Activated CD8-positive, alpha-beta memory T cell treated with anti-CD3 and anti-CD28 coated beads, Interleukin-2, amount 10 ng/mL, durations not matched to agents 7 days and 5 days (primary cell): Measurements from ENCODE around the gene CCDC68. TPM values are rescaled to one million over a fixed set of nuclear protein-coding genes. Genes with fewer than 3 reads are reported as not detected.

ENCODE experiments used
- ATAC-seq: fragments of 150-1000 bp; cut with Tn5 transposase; one replicate; pipeline ENCODE4 v1.10.0; 2021; ENCODE audit warnings: moderate library complexity
- CTCF ChIA-PET: fragments of 350-600 bp; sonication (Branson Sonifier 250); formaldehyde crosslinking; loops from one replicate; lab custom pipeline; 2021; ENCODE audit warnings: antibody characterized with exemption; lab: Charles Lee
- DNase-seq: peaks from one replicate; pipeline ENCODE4 v3.0.0-alpha.2; 2020
- H3K27ac Mint-ChIP-seq: one replicate; pipeline ENCODE4 v1.8.0; 2021; ENCODE audit warnings: mild to moderate bottlenecking, mixed read lengths
- H3K27me3 Mint-ChIP-seq: one replicate; pipeline ENCODE4 v1.8.0; 2021; ENCODE audit warnings: mixed read lengths
- H3K36me3 Mint-ChIP-seq: one replicate; pipeline ENCODE4 v1.8.0; 2021; ENCODE audit warnings: mild to moderate bottlenecking, mixed read lengths
- H3K4me1 Mint-ChIP-seq: one replicate; pipeline ENCODE4 v1.8.0; 2021; ENCODE audit warnings: mixed read lengths
- H3K4me3 Mint-ChIP-seq: one replicate; pipeline ENCODE4 v1.8.0; 2021; ENCODE audit warnings: mild to moderate bottlenecking, moderate library complexity, mixed read lengths
- H3K9me3 Mint-ChIP-seq: one replicate; pipeline ENCODE4 v1.8.0; 2022; ENCODE audit warnings: low read depth, mixed read lengths
- total RNA-seq, 2 experiments: library from RNA; stranded (reverse); gene quantifications; one replicate each; pipeline ENCODE4 v1.2.3, GENCODE V29; 2021

The CCDC68 gene
- total RNA-seq, 2 experiments from 2014 or later, result not detected

- no peak overlapping the region for H3K4me3 Mint-ChIP-seq
- H3K27me3 Mint-ChIP-seq, result no peaks in the 10 kb centered on the region
- no peak for ATAC-seq
- H3K4me1 Mint-ChIP-seq, result no peaks in the 10 kb centered on the region
- no peaks in the 10 kb centered on the region for H3K36me3 Mint-ChIP-seq
- CTCF ChIA-PET, result no interaction called here
- no peak for DNase-seq
- no peak overlapping the region for H3K27ac Mint-ChIP-seq
- H3K9me3 Mint-ChIP-seq, result no peaks in the 10 kb centered on the region
These were observed 59.0 kb downstream of the CCDC68 start for GRCh38 chr18:54900290-54900689.

DNA sequence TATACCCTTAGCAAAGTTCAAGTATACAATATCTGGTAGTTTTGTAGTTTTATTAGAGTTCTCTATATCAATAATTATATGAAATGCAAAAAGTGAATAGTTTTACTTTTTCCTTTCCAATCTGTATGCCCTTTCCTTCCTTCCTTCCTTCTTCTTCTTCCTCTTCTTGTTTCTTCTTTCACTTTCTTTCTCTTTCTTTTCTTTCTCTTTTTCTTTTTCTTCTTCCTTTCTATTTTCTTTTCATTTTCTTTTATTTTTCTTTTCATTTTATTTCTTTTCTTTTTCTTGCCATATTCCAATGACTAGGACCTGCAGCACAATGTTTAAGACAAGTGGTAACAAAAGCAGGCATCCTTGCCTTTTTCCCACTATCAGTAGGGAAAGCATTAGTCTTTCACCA, 59.8 kb downstream of the CCDC68 start:
- peaks cover 2% of the 10 kb centered on the region for H3K27me3 Mint-ChIP-seq
- CTCF ChIA-PET, result interaction anchor here (0.6 kb wide), 1 partner anchor 84 kb away, joined by 3 read pairs; no protein-coding TSS in a partner anchor

GRCh38 chr18:54888933-54889332, 70.3 kb downstream of the CCDC68 start:
- CTCF ChIA-PET, result no interaction called here

More for the DNA sequence above, 59.8 kb downstream of the CCDC68 start:
- H3K4me1 Mint-ChIP-seq, result no peaks in the 10 kb centered on the region
- H3K36me3 Mint-ChIP-seq, result no peaks in the 10 kb centered on the region
- no peaks in the 10 kb centered on the region for H3K9me3 Mint-ChIP-seq
- H3K4me3 Mint-ChIP-seq, result no peak overlapping the region
- ATAC-seq, result no peak
- H3K27ac Mint-ChIP-seq, result no peak overlapping the region
- no peak for DNase-seq

GRCh38 chr18:54888378-54888777, 70.9 kb downstream of the CCDC68 start:
- no peaks in the 10 kb centered on the region for H3K9me3 Mint-ChIP-seq
- H3K4me3 Mint-ChIP-seq, result no peak overlapping the region
- H3K4me1 Mint-ChIP-seq, result no peaks in the 10 kb centered on the region
- DNase-seq (no peak), ATAC-seq (no peak)
- H3K36me3 Mint-ChIP-seq, result no peaks in the 10 kb centered on the region
- H3K27ac Mint-ChIP-seq, result no peak overlapping the region
- H3K27me3 Mint-ChIP-seq, result no peaks in the 10 kb centered on the region
- CTCF ChIA-PET, result no interaction called here

More at GRCh38 chr18:54888933-54889332, 70.3 kb downstream of the CCDC68 start:
- Mint-ChIP-seq H3K4me3 (no peak overlapping the region), H3K27ac (no peak overlapping the region), H3K36me3 (no peaks in the 10 kb centered on the region), H3K4me1 (no peaks in the 10 kb centered on the region), H3K9me3 (no peaks in the 10 kb centered on the region), H3K27me3 (no peaks in the 10 kb centered on the region)
- ATAC-seq (no peak), DNase-seq (no peak)

- DNase-seq (no peak), ATAC-seq (no peak)
- no peak overlapping the region for H3K27ac Mint-ChIP-seq
- CTCF ChIA-PET, result interaction anchor here (0.9 kb wide), 1 partner anchor 9 kb away, joined by 3 read pairs; no protein-coding TSS in a partner anchor
- no peaks in the 10 kb centered on the region for H3K4me1 Mint-ChIP-seq
- no peaks in the 10 kb centered on the region for H3K9me3 Mint-ChIP-seq
- no peaks in the 10 kb centered on the region for H3K36me3 Mint-ChIP-seq
- no peak overlapping the region for H3K4me3 Mint-ChIP-seq
- H3K27me3 Mint-ChIP-seq, result no peaks in the 10 kb centered on the region
These were observed 75.3 kb downstream of the CCDC68 start for GRCh38 chr18:54883816-54884604.

GRCh38 chr18:54882318-54882717, 76.9 kb downstream of the CCDC68 start:
- Mint-ChIP-seq H3K27me3 (no peaks in the 10 kb centered on the region), H3K36me3 (no peaks in the 10 kb centered on the region), H3K27ac (no peak overlapping the region), H3K4me1 (no peaks in the 10 kb centered on the region), H3K9me3 (no peaks in the 10 kb centered on the region), H3K4me3 (no peak overlapping the region)
- DNase-seq, result no peak
- CTCF ChIA-PET, result no interaction called here
- ATAC-seq, result no peak

GRCh38 chr18:54881229-54881768, 78.0 kb downstream of the CCDC68 start:
- H3K9me3 Mint-ChIP-seq, result no peaks in the 10 kb centered on the region
- CTCF ChIA-PET, result no interaction called here
- H3K27me3 Mint-ChIP-seq, result no peaks in the 10 kb centered on the region
- no peak overlapping the region for H3K4me3 Mint-ChIP-seq
- no peak for DNase-seq
- no peak overlapping the region for H3K27ac Mint-ChIP-seq
- no peaks in the 10 kb centered on the region for H3K4me1 Mint-ChIP-seq
- ATAC-seq, result no peak
- no peaks in the 10 kb centered on the region for H3K36me3 Mint-ChIP-seq

- Mint-ChIP-seq H3K36me3 (no peaks in the 10 kb centered on the region), H3K27ac (no peak overlapping the region), H3K9me3 (no peaks in the 10 kb centered on the region), H3K4me3 (no peak overlapping the region), H3K4me1 (no peaks in the 10 kb centered on the region), H3K27me3 (no peaks in the 10 kb centered on the region)
- DNase-seq (no peak), ATAC-seq (no peak)
- CTCF ChIA-PET, result no interaction called here
These were observed 78.7 kb downstream of the CCDC68 start for GRCh38 chr18:54880395-54881105.

DNA sequence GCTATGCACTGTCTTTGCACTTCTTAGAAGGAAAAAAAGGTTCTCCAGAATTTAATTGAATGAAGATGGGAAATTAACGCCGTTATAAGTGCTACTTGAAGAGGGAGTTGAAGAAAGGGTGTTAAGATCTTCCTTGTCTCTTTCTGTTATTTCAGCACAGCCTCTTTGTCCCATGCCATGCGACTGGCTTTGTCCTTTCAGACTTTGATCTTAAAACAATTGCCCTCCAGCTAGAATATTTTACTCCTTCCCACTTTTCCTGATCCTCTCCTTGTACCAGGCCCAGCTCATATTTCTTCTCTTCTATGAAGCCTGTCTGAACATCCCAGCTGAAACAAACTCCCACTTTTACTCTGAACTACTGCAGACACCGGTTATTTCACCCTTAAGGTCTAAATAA, 79.6 kb downstream of the CCDC68 start:
- H3K4me3 Mint-ChIP-seq, result no peak overlapping the region
- H3K27me3 Mint-ChIP-seq, result no peaks in the 10 kb centered on the region
- no peak for DNase-seq
- CTCF ChIA-PET, result no interaction called here
- H3K27ac Mint-ChIP-seq, result no peak overlapping the region
- H3K36me3 Mint-ChIP-seq, result no peaks in the 10 kb centered on the region
- no peaks in the 10 kb centered on the region for H3K4me1 Mint-ChIP-seq
- no peak for ATAC-seq
- H3K9me3 Mint-ChIP-seq, result no peaks in the 10 kb centered on the region

DNA sequence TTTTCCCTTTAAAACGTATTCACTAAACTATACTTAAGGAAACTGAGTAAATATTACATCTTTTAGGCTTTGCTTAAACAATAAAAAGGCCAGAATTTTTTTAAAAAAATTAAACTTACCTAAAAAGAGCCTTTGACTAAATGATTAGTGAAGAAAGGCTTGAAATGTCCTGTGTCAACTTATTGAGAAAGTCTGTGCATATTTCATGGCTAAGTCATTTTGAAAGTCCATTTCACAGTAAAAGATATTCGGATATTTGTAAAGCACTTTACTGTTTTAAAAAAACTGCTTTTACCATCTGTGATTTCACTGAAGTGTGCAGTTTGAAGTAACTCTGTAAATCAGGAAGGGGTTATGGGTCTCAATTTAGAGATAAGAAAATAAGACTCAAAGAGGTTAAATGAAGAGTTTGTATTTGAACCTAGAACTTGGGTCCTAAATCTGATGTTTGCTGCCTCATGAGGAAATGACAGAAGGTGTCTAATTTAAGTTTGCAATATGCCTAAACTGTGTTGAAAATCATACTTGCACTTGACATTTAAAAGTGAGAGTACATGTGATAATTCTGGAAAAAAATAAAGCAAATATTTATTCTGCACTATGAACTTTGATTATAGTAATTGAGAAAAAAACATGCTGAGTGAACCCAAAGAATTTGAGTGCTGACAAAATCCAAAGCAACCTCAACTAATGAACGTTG, 80.5 kb downstream of the CCDC68 start:
- Mint-ChIP-seq H3K4me3 (no peak overlapping the region), H3K4me1 (no peaks in the 10 kb centered on the region), H3K27ac (no peak overlapping the region), H3K9me3 (no peaks in the 10 kb centered on the region), H3K27me3 (no peaks in the 10 kb centered on the region), H3K36me3 (no peaks in the 10 kb centered on the region)
- CTCF ChIA-PET, result no interaction called here
- DNase-seq, result no peak
- ATAC-seq, result no peak

- H3K27me3 Mint-ChIP-seq, result no peaks in the 10 kb centered on the region
- DNase-seq (no peak), ATAC-seq (no peak)
- CTCF ChIA-PET, result no interaction called here
- H3K4me1 Mint-ChIP-seq, result peaks cover 2% of the 10 kb centered on the region
- H3K9me3 Mint-ChIP-seq, result no peaks in the 10 kb centered on the region
- H3K4me3 Mint-ChIP-seq, result no peak overlapping the region
- no peak overlapping the region for H3K27ac Mint-ChIP-seq
- no peaks in the 10 kb centered on the region for H3K36me3 Mint-ChIP-seq
These were observed 81.1 kb downstream of the CCDC68 start for GRCh38 chr18:54878159-54878622.

- Mint-ChIP-seq H3K36me3 (no peaks in the 10 kb centered on the region), H3K27me3 (no peaks in the 10 kb centered on the region), H3K4me1 (peaks cover 7% of the 10 kb centered on the region), H3K9me3 (no peaks in the 10 kb centered on the region), H3K4me3 (no peak overlapping the region), H3K27ac (no peak overlapping the region)
- CTCF ChIA-PET, result no interaction called here
- DNase-seq (no peak), ATAC-seq (no peak)
These were observed 82.2 kb downstream of the CCDC68 start for GRCh38 chr18:54877076-54877475.

DNA sequence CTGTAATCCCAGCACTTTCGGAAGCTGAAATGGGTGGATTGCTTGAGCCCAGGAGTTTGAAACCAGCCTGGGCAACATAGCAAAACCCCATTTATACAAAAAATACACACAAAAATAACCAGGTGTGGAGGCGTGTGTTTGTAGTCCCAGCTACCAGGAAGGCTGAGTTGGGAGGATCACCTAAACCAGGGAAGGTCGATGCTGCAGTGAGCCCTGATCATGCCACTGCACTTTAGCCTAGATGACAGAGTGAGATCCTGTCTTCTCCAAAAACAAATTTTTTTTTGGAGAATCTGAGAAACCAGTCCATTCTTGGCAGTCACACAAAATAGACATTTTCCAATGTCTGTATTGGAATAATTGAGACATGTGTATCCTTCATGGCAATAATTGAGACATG, 84.2 kb downstream of the CCDC68 start:
- Mint-ChIP-seq H3K27ac (no peak overlapping the region), H3K4me1 (peaks cover 7% of the 10 kb centered on the region), H3K9me3 (no peaks in the 10 kb centered on the region), H3K36me3 (no peaks in the 10 kb centered on the region), H3K27me3 (no peaks in the 10 kb centered on the region), H3K4me3 (no peak overlapping the region)
- CTCF ChIA-PET, result interaction anchor here (1.1 kb wide), 1 partner anchor 9 kb away, joined by 3 read pairs; no protein-coding TSS in a partner anchor
- no peak for DNase-seq
- ATAC-seq, result no peak
